ENCODE data around the gene STK26. TPM values are rescaled to one million over a fixed set of nuclear protein-coding genes. Genes with fewer than 3 reads are reported as not detected.

Gene STK26
- total RNA-seq, 4 donors from 2014 or later, result 0.58 to 3.1 (median 0.86) TPM

DNA sequence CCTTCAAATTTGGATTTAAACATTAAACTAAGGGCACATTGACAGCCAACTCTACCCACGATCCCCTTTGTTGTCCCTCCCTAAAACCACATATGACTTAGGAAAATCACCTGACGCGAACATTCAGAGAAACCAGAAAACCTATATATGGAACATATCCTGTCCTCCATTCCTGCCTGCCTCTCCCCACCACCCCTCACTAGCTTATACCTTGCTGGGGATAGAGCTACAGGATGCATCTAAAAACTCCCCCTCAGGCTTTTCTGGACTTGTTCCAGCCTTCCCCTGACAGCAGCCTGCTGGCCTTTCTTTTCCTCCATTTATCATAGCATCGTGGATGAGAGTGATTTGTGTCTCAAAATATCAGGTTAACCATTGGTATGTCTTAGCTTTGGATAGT lies 8.8 kb downstream of the STK26 start:
- intact Hi-C loops (cut with DNase I; ENCODE audit: low total_unique reads), result no loop called here

DNA sequence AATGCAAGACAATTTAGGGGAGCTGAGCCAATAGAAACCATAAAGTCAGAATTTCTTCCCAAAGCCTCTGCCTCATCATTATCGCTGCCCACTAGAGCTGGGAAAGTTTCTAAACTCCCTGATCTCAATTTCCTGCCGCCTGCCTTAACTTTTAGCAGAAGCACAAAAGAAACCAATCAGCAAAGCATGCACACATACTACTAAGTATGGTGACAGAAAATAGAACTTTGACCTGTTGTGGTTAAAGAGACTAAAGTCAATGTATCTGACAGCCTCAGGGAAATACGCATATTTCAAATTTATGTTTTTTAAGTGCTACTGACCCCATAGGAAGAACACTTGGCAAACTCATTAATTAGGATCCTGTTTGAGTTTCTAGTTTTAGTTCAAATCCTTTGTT lies 10.1 kb downstream of the STK26 start:
- Histone ChIP-seq H3K9me3 (no peaks in the 10 kb centered on the region), H3K4me3 (no peak overlapping the region), H3K27ac (no peak overlapping the region), H3K36me3 (no peaks in the 10 kb centered on the region), H3K4me1 (no peaks in the 10 kb centered on the region), H3K27me3 (peaks cover 0 to 9% (median 4%) of the 10 kb centered on the region in 3 donors)
- intact Hi-C loops (cut with DNase I; ENCODE audit: low total_unique reads) (no loop called here), in situ Hi-C loops (cut with MboI; ENCODE audit: low sequenced_read_pairs in 4 of 4) (no loop called here)
- no peak for TF ChIP-seq POLR2A (IDR thresholded peaks at IDR 0.05)
- TF ChIP-seq, protein P1, sequence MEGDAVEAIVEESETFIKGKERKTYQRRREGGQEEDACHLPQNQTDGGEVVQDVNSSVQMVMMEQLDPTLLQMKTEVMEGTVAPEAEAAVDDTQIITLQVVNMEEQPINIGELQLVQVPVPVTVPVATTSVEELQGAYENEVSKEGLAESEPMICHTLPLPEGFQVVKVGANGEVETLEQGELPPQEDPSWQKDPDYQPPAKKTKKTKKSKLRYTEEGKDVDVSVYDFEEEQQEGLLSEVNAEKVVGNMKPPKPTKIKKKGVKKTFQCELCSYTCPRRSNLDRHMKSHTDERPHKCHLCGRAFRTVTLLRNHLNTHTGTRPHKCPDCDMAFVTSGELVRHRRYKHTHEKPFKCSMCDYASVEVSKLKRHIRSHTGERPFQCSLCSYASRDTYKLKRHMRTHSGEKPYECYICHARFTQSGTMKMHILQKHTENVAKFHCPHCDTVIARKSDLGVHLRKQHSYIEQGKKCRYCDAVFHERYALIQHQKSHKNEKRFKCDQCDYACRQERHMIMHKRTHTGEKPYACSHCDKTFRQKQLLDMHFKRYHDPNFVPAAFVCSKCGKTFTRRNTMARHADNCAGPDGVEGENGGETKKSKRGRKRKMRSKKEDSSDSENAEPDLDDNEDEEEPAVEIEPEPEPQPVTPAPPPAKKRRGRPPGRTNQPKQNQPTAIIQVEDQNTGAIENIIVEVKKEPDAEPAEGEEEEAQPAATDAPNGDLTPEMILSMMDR (IDR thresholded peaks at IDR 0.05 in 4 of 5, conservative IDR thresholded peaks at IDR 0.05 in 1 of 5), result no peak
- no peak for ATAC-seq
- no peak for DNase-seq

More for the DNA sequence above, 8.8 kb downstream of the STK26 start:
- TF ChIP-seq, protein P1 (IDR thresholded peaks at IDR 0.05 in 4 of 5, conservative IDR thresholded peaks at IDR 0.05 in 1 of 5), result no peak
- TF ChIP-seq POLR2A (IDR thresholded peaks at IDR 0.05), result no peak
- no peak overlapping the region for H3K4me3 ChIP-seq
- H3K4me1 ChIP-seq, result no peaks in the 10 kb centered on the region
- H3K27ac ChIP-seq, result no peak overlapping the region
- no peaks in the 10 kb centered on the region for H3K9me3 ChIP-seq
- ATAC-seq (no peak), DNase-seq (no peak)
- no peaks in the 10 kb centered on the region for H3K36me3 ChIP-seq
- H3K27me3 ChIP-seq, result peaks cover 0 to 9% (median 4%) of the 10 kb centered on the region in 3 donors
- in situ Hi-C loops (cut with MboI; ENCODE audit: low sequenced_read_pairs in 4 of 4), result no loop called here

DNA sequence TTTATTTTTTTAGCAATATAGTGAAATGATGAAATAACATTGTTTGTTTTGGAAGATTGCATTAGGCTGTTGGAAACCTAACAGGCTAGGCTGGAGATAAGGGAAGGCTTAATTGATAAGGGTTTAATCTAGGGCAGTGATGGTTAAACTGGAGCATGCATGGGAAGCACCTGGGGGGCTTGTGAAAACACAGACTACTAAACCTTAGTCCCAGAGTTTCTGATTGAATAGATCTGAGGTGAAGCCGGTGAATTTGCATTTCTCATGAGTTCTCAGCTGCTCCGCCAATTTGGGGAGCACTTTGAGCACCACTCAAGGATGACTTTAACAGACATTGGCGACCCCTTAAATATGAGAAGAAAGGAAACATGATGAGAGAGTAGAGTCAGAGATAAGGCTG lies 11.5 kb downstream of the STK26 start:
- DNase-seq (no peak), ATAC-seq (no peak)
- no peak overlapping the region for H3K4me3 ChIP-seq
- no peak for TF ChIP-seq POLR2A (IDR thresholded peaks at IDR 0.05)
- TF ChIP-seq, protein P1 (IDR thresholded peaks at IDR 0.05 in 4 of 5, conservative IDR thresholded peaks at IDR 0.05 in 1 of 5), result no peak
- no peaks in the 10 kb centered on the region for H3K4me1 ChIP-seq
- H3K27me3 ChIP-seq, result peaks cover 0 to 9% (median 4%) of the 10 kb centered on the region in 3 donors
- no peak overlapping the region for H3K27ac ChIP-seq
- no peaks in the 10 kb centered on the region for H3K36me3 ChIP-seq
- in situ Hi-C loops (cut with MboI; ENCODE audit: low sequenced_read_pairs in 4 of 4) (no loop called here), intact Hi-C loops (cut with DNase I; ENCODE audit: low total_unique reads) (no loop called here)
- no peaks in the 10 kb centered on the region for H3K9me3 ChIP-seq

DNA sequence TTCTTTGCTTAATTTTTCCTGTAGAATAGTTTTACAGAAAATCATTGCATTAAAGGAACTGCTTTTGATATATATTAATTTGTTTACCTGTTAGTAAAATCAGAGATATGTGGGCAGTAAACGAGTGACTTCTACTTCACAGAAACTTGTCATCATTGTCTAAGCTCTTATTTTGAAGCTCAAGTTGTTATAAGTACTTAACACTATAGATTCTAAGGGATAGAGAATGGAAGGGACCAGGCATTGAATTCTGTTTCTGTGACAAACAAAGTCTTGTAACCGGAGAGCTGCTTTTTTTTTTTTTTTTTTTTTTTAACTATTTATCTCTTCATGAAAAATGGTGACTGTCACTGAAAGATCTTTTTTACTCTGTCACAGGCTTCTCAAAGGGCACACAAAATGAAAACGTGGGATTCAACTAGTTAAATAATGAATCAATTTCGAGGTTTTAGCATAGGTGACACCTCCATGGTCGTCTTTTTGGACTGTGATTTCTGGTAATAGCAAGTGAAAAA lies 14.4 kb downstream of the STK26 start:
- Histone ChIP-seq H3K9me3 (no peaks in the 10 kb centered on the region), H3K36me3 (no peaks in the 10 kb centered on the region), H3K4me3 (no peak overlapping the region), H3K27me3 (peaks cover 0 to 9% (median 0%) of the 10 kb centered on the region in 3 donors), H3K4me1 (no peaks in the 10 kb centered on the region), H3K27ac (no peak overlapping the region)
- no peak for ATAC-seq
- in situ Hi-C loops (cut with MboI; ENCODE audit: low sequenced_read_pairs in 4 of 4) (no loop called here), intact Hi-C loops (cut with DNase I; ENCODE audit: low total_unique reads) (no loop called here)
- TF ChIP-seq, protein P1 (IDR thresholded peaks at IDR 0.05 in 4 of 5, conservative IDR thresholded peaks at IDR 0.05 in 1 of 5), result no peak
- DNase-seq, result no peak

DNA sequence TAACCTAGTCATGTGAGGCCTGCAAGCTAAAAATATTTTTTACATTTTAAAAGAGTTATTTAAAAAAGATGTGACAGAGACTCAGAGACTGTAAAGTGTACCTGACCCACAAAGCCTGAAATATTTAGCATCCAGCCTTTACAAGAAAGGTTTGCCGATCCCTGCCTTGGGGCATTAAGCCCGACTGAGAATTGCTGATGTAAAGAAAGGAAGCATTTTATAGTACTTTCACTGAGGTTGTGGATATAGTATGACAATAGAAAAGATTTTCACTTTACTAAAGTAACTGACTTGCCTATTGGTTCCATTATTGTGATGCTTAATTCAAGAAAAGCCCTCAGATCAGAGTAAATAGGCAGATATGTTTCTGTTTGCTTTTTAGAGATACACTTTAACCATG lies 17.0 kb downstream of the STK26 start:
- ATAC-seq (no peak), DNase-seq (no peak)
- in situ Hi-C loops (cut with MboI; ENCODE audit: low sequenced_read_pairs in 4 of 4), result no loop called here
- H3K4me1 ChIP-seq, result no peaks in the 10 kb centered on the region
- peaks cover 0 to 5% (median 0%) of the 10 kb centered on the region in 3 donors for H3K27me3 ChIP-seq
- intact Hi-C loops (cut with DNase I; ENCODE audit: low total_unique reads), result no loop called here
- TF ChIP-seq POLR2A (IDR thresholded peaks at IDR 0.05), result no peak
- TF ChIP-seq, protein P1 (IDR thresholded peaks at IDR 0.05 in 4 of 5, conservative IDR thresholded peaks at IDR 0.05 in 1 of 5), result no peak
- H3K36me3 ChIP-seq, result no peaks in the 10 kb centered on the region
- no peaks in the 10 kb centered on the region for H3K9me3 ChIP-seq
- H3K27ac ChIP-seq, result no peak overlapping the region
- H3K4me3 ChIP-seq, result no peak overlapping the region

Data from gastrocnemius medialis (tissue), 4 donors.